Panc1 (cell line): ENCODE measurements around the gene PCBP4. TPM values are rescaled to one million over a fixed set of nuclear protein-coding genes. Genes with fewer than 3 reads are reported as not detected.

Experiments
- ATAC-seq: fragments of 200-7000 bp; cut with Tn5 transposase; 2 replicates; pipeline ENCODE4 v1.9.1; 2020; ENCODE audit warnings: mild to moderate bottlenecking, moderate library complexity
- BruUV-seq: library from RNA; stranded (reverse); fragments of 400-500 nt; replicated peaks from 2 replicates; lab custom pipeline; 2021; lab: Mats Ljungman, UMichigan
- CTCF ChIA-PET: fragments of 300-600 bp; sonication (Branson Sonifier 250); formaldehyde crosslinking; loops from one replicate; lab custom pipeline; 2022; ENCODE audit warnings: antibody characterized with exemption; lab: Charles Lee
- POLR2A ChIA-PET: fragments of 300-600 bp; sonication (Branson Sonifier 250); formaldehyde crosslinking; loops from one replicate; lab custom pipeline; 2022; ENCODE audit warnings: antibody characterized with exemption; lab: Charles Lee
- DNase-seq: peaks from one replicate; pipeline ENCODE4 v3.0.0-alpha.2; 2010; ENCODE audit warnings: low read depth, low spot score
- H3K27ac ChIP-seq: 2 replicates; pipeline ENCODE4 v1.5.1; 2011; ENCODE audit warnings: mild to moderate bottlenecking, low read length, inconsistent platforms
- H3K27me3 ChIP-seq: fragments of 200-500 bp; sonication (Bioruptor generic); 2 replicates; pipeline ENCODE4 v1.6.0; 2014; ENCODE audit warnings: low read length, inconsistent platforms; ENCODE audit not compliant: control insufficient read depth, insufficient read depth
- H3K36me3 ChIP-seq: fragments of 200-500 bp; sonication (Bioruptor generic); 2 replicates; pipeline ENCODE4 v1.5.1; 2014; ENCODE audit warnings: inconsistent platforms, mild to moderate bottlenecking, low read length, moderate library complexity; ENCODE audit not compliant: control insufficient read depth, insufficient read depth
- H3K4me1 ChIP-seq: 2 replicates; pipeline ENCODE4 v1.5.1; 2011; ENCODE audit warnings: inconsistent platforms, mild to moderate bottlenecking, low read length, moderate library complexity; ENCODE audit not compliant: control insufficient read depth, insufficient read depth
- H3K4me3 ChIP-seq, 2 experiments: 2 replicates each; pipeline ENCODE4 v1.5.1; 2011 to 2012; ENCODE audit warnings: low read depth in 2 of 2, low read length in 2 of 2, mild to moderate bottlenecking in 2 of 2, inconsistent platforms in 1 of 2, moderate library complexity in 1 of 2
- H3K9me3 ChIP-seq: fragments of 200-500 bp; sonication (Bioruptor generic); 2 replicates; pipeline ENCODE4 v1.5.1; 2014; ENCODE audit warnings: low read depth, mild to moderate bottlenecking, inconsistent platforms, low read length, moderate library complexity; ENCODE audit not compliant: control insufficient read depth, insufficient read depth
- POLR2AphosphoS5 ChIP-seq: IDR thresholded peaks from 2 replicates; pipeline ENCODE4 v1.6.1; 2012; ENCODE audit warnings: mild to moderate bottlenecking, low read depth, low read length, moderate library complexity
- SIN3A ChIP-seq: IDR thresholded peaks from 2 replicates; pipeline ENCODE4 v1.6.1; 2012; ENCODE audit warnings: low read depth, mild to moderate bottlenecking, low read length, moderate library complexity, borderline replicate concordance; ENCODE audit not compliant: insufficient read depth
- TCF7L2 ChIP-seq: IDR thresholded peaks from 2 replicates; pipeline ENCODE4 v1.6.1; 2011; ENCODE audit warnings: mild to moderate bottlenecking, low read depth, low read length, inconsistent platforms
- in situ Hi-C: cut with HindIII; loops from 2 replicates; pipeline ENCODE4 v1.10.0; 2016; ENCODE audit warnings: low sequenced_read_pairs, low pct_unique_long_range_greater_than_20kb
- intact Hi-C: fragments of 100-400 bp; cut with micrococcal nuclease; formaldehyde crosslinking; loops from one replicate; pipeline ENCODE4 v1.10.0; 2022; ENCODE audit not compliant: unreplicated experiment
- total RNA-seq: library from RNA; stranded (reverse); gene quantifications from one replicate; pipeline ENCODE4 v1.2.1, GENCODE V29; 2021; ENCODE audit not compliant: unreplicated experiment
- TF ChIP-seq, protein P1 (sequence below), 2 experiments: IDR thresholded peaks; 2 replicates each; pipeline ENCODE4 v1.6.1; 2011 to 2012; ENCODE audit warnings: low read depth in 2 of 2, control low read depth in 1 of 2, low read length in 1 of 2, mild to moderate bottlenecking in 1 of 2, moderate library complexity in 1 of 2; ENCODE audit not compliant: insufficient read depth in 1 of 2
- TF ChIP-seq, protein P2 (sequence below): fragments of 450-650 bp; IDR thresholded peaks from 2 replicates; pipeline ENCODE4 v1.5.1; 2017; ENCODE audit warnings: mild to moderate bottlenecking

PCBP4 gene
- total RNA-seq, 1 experiment from 2014 or later = 58.0 TPM

DNA sequence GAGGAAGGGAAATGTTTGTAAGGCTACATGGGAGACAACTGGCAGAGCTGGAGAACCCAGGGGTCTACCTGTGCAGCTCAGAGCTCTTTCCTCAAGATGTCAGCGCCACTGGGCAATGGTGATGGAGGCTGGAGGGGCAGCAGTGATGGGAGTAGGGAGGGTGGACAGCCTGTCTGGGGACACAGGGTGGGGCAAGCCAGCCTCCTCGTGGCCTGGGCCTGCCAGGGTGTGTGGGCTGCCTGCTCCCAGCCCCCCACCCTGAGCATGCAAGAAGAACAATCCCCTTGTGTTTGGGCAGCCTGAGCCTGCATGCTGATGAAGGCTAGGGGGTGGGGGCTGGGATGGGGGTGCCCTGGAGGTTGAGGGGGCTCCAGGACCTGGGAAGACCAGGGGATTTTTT is 1.2 kb downstream of the PCBP4 start:
- in situ Hi-C loops = no loop called here
- ATAC-seq (no peak), DNase-seq (no peak)
- TF ChIP-seq, protein P1, sequence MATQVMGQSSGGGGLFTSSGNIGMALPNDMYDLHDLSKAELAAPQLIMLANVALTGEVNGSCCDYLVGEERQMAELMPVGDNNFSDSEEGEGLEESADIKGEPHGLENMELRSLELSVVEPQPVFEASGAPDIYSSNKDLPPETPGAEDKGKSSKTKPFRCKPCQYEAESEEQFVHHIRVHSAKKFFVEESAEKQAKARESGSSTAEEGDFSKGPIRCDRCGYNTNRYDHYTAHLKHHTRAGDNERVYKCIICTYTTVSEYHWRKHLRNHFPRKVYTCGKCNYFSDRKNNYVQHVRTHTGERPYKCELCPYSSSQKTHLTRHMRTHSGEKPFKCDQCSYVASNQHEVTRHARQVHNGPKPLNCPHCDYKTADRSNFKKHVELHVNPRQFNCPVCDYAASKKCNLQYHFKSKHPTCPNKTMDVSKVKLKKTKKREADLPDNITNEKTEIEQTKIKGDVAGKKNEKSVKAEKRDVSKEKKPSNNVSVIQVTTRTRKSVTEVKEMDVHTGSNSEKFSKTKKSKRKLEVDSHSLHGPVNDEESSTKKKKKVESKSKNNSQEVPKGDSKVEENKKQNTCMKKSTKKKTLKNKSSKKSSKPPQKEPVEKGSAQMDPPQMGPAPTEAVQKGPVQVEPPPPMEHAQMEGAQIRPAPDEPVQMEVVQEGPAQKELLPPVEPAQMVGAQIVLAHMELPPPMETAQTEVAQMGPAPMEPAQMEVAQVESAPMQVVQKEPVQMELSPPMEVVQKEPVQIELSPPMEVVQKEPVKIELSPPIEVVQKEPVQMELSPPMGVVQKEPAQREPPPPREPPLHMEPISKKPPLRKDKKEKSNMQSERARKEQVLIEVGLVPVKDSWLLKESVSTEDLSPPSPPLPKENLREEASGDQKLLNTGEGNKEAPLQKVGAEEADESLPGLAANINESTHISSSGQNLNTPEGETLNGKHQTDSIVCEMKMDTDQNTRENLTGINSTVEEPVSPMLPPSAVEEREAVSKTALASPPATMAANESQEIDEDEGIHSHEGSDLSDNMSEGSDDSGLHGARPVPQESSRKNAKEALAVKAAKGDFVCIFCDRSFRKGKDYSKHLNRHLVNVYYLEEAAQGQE (IDR thresholded peaks at IDR 0.05; ENCODE audit: insufficient read depth in 1 of 2, low read depth in 2 of 2, low read length in 1 of 2) = no peak
- TF ChIP-seq, protein P2, sequence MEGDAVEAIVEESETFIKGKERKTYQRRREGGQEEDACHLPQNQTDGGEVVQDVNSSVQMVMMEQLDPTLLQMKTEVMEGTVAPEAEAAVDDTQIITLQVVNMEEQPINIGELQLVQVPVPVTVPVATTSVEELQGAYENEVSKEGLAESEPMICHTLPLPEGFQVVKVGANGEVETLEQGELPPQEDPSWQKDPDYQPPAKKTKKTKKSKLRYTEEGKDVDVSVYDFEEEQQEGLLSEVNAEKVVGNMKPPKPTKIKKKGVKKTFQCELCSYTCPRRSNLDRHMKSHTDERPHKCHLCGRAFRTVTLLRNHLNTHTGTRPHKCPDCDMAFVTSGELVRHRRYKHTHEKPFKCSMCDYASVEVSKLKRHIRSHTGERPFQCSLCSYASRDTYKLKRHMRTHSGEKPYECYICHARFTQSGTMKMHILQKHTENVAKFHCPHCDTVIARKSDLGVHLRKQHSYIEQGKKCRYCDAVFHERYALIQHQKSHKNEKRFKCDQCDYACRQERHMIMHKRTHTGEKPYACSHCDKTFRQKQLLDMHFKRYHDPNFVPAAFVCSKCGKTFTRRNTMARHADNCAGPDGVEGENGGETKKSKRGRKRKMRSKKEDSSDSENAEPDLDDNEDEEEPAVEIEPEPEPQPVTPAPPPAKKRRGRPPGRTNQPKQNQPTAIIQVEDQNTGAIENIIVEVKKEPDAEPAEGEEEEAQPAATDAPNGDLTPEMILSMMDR = no peak
- TF ChIP-seq SIN3A (no peak), TCF7L2 (no peak), POLR2AphosphoS5 (no peak)
- Histone ChIP-seq H3K27ac (no peak overlapping the region), H3K9me3 (no peaks in the 10 kb centered on the region), H3K27me3 (no peaks in the 10 kb centered on the region), H3K36me3 (no peaks in the 10 kb centered on the region), H3K4me3 (peak overlapping the region in 1 of 2 experiments; percentile 71; a peak in 1 of 4 replicates), H3K4me1 (peaks cover 12% of the 10 kb centered on the region)
- ChIA-PET CTCF (no interaction called here), POLR2A (no interaction called here)
- no TSS peak for BruUV-seq
- intact Hi-C loops = no loop called here

DNA sequence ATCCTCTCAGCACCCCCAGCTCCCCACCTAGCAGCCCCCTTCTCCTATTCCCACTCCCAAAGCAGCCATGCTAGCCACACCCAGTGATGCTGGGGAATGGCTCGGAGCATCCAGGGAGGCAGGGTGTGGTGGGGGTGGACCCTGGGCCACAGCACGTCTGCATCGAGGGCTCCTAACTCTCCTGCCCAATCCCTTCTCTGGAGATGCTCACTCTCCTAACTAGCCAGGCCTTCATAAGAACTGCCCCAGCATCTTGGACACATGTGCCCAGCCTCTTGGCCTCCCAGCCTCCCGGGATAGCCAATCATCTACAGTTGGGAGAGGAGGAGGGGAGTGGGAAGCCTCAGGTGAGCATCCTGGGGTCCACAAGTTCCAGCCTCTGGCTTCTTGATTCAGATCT is 2.7 kb downstream of the PCBP4 start:
- Histone ChIP-seq H3K27ac (no peak overlapping the region), H3K4me3 (no peak overlapping the region), H3K36me3 (no peaks in the 10 kb centered on the region), H3K27me3 (no peaks in the 10 kb centered on the region), H3K9me3 (no peaks in the 10 kb centered on the region), H3K4me1 (peaks cover 5% of the 10 kb centered on the region)
- POLR2A ChIA-PET = no interaction called here
- BruUV-seq = no TSS peak
- DNase-seq = no peak
- ATAC-seq = no peak
- TF ChIP-seq TCF7L2 (no peak), POLR2AphosphoS5 (no peak), SIN3A (no peak)
- TF ChIP-seq, protein P1 (IDR thresholded peaks at IDR 0.05; ENCODE audit: insufficient read depth in 1 of 2, low read depth in 2 of 2, low read length in 1 of 2) = no peak
- TF ChIP-seq, protein P2 = no peak
- intact Hi-C loops = no loop called here
- CTCF ChIA-PET = no interaction called here
- in situ Hi-C loops = no loop called here
